Forelimb muscle (tissue), 1 donor: ENCODE measurements around the gene IFNGR2. TPM values are rescaled to one million over a fixed set of nuclear protein-coding genes. Genes with fewer than 3 reads are reported as not detected.
"Not testable (repeated sequence)": the region's sequence is repeated elsewhere in the genome, so short reads cannot be mapped to it uniquely, and the experiment has no call there.

Source experiments
- DNase-seq: peaks from one replicate; pipeline ENCODE4 v3.0.0-alpha.2; 2013; ENCODE audit warnings: low read depth
- polyA plus RNA-seq: library from polyadenylated mRNA; unstranded; fragments of 120-200 nt; gene quantifications from one replicate; pipeline ENCODE4 v1.2.1, GENCODE V29; 2013; ENCODE audit not compliant: insufficient read length

Gene IFNGR2
- polyA plus RNA-seq, 1 donor, result 53.2 TPM

GRCh38 chr21:33402001-33402979 is 923 bp upstream of the IFNGR2 start:
- DNase-seq, result no peak

- DNase-seq, result no peak
Observed at GRCh38 chr21:33403786-33404585, 773 bp downstream of the IFNGR2 start.

- no peak for DNase-seq
Observed at GRCh38 chr21:33406493-33406892, 3.3 kb downstream of the IFNGR2 start.

- DNase-seq, result no peak
Observed at GRCh38 chr21:33411949-33412430, 8.8 kb downstream of the IFNGR2 start.

GRCh38 chr21:33412439-33412831 is 9.2 kb downstream of the IFNGR2 start:
- DNase-seq, result not testable (repeated sequence)

- DNase-seq, result no peak
Observed at GRCh38 chr21:33412832-33413519, 9.8 kb downstream of the IFNGR2 start.

- DNase-seq, result no peak
Observed at GRCh38 chr21:33414068-33414467, 10.9 kb downstream of the IFNGR2 start.

GRCh38 chr21:33414926-33415325 is 11.7 kb downstream of the IFNGR2 start:
- no peak for DNase-seq

- no peak for DNase-seq
Observed at GRCh38 chr21:33418691-33419090, 15.5 kb downstream of the IFNGR2 start.

- DNase-seq, result no peak
Observed at GRCh38 chr21:33419538-33420123, 16.4 kb downstream of the IFNGR2 start.

- DNase-seq, result no peak
Observed at GRCh38 chr21:33421713-33422393, 18.6 kb downstream of the IFNGR2 start.

- DNase-seq, result no peak
Observed at GRCh38 chr21:33424214-33424613, 21.0 kb downstream of the IFNGR2 start.

- no peak for DNase-seq
Observed at GRCh38 chr21:33425825-33426224, 22.6 kb downstream of the IFNGR2 start.

- no peak for DNase-seq
Observed at GRCh38 chr21:33427051-33427450, 23.8 kb downstream of the IFNGR2 start.

GRCh38 chr21:33428669-33429068 is 25.5 kb downstream of the IFNGR2 start:
- no peak for DNase-seq

- DNase-seq, result no peak
Observed at GRCh38 chr21:33430858-33431257, 27.6 kb downstream of the IFNGR2 start.

- no peak for DNase-seq
Observed at GRCh38 chr21:33432496-33432895, 29.3 kb downstream of the IFNGR2 start.

GRCh38 chr21:33433001-33433400 is 29.8 kb downstream of the IFNGR2 start:
- no peak for DNase-seq

- DNase-seq, result no peak
Observed at GRCh38 chr21:33433425-33434114, 30.4 kb downstream of the IFNGR2 start.

- DNase-seq, result no peak
Observed at GRCh38 chr21:33434770-33435360, 31.7 kb downstream of the IFNGR2 start.
